Caco-2 (cell line): ENCODE measurements around the gene HSD17B11. TPM values are rescaled to one million over a fixed set of nuclear protein-coding genes. Genes with fewer than 3 reads are reported as not detected.
"Not testable (repeated sequence)": the region's sequence is repeated elsewhere in the genome, so short reads cannot be mapped to it uniquely, and the experiment has no call there.

Experiments
- BruUV-seq: library from RNA; stranded (reverse); fragments of 400-500 nt; replicated peaks from 2 replicates; lab custom pipeline; 2021; lab: Mats Ljungman, UMichigan
- CTCF ChIA-PET: fragments of 300-600 bp; sonication (Branson Sonifier 250); formaldehyde crosslinking; loops from one replicate; lab custom pipeline; 2022; ENCODE audit warnings: antibody characterized with exemption; lab: Charles Lee
- POLR2A ChIA-PET: fragments of 300-600 bp; sonication (Branson Sonifier 250); formaldehyde crosslinking; loops from one replicate; lab custom pipeline; 2022; ENCODE audit warnings: antibody characterized with exemption; lab: Charles Lee
- DNase-seq, 2 experiments: peaks; one replicate each; pipeline versions ENCODE4 v3.0.0 to v3.0.0-alpha.2; 2020 to 2022
- H3K27me3 ChIP-seq: replicated peaks from 2 replicates; pipeline ENCODE4 v1.6.0; 2011; ENCODE audit warnings: low read length; ENCODE audit not compliant: control insufficient read depth, insufficient read depth
- H3K36me3 ChIP-seq: 2 replicates; pipeline ENCODE4 v1.5.1; 2011; ENCODE audit warnings: low read length; ENCODE audit not compliant: control insufficient read depth, insufficient read depth
- H3K4me1 ChIP-seq: fragments of 250-450 bp; sonication (Bioruptor Pico); 2 replicates; pipeline ENCODE4 v1.5.1; 2020; ENCODE audit warnings: mild to moderate bottlenecking
- H3K4me3 ChIP-seq: 2 replicates; pipeline ENCODE4 v1.5.1; 2011; ENCODE audit warnings: low read depth, mild to moderate bottlenecking, control low read depth, low read length
- H3K9me3 ChIP-seq: fragments of 250-450 bp; sonication (Bioruptor Pico); 2 replicates; pipeline ENCODE4 v1.5.1; 2020; ENCODE audit warnings: mild to moderate bottlenecking, moderate library complexity
- H3K27ac Mint-ChIP-seq: one replicate; pipeline ENCODE4 v1.8.0; 2022; ENCODE audit warnings: mixed read lengths; ENCODE audit not compliant: unreplicated experiment
- H3K27me3 Mint-ChIP-seq: one replicate; pipeline ENCODE4 v1.8.0; 2022; ENCODE audit warnings: mixed read lengths; ENCODE audit not compliant: insufficient read depth, unreplicated experiment
- H3K36me3 Mint-ChIP-seq: one replicate; pipeline ENCODE4 v1.8.0; 2022; ENCODE audit warnings: mild to moderate bottlenecking, mixed read lengths; ENCODE audit not compliant: insufficient read depth, unreplicated experiment
- H3K4me1 Mint-ChIP-seq: one replicate; pipeline ENCODE4 v1.8.0; 2022; ENCODE audit warnings: low read depth, mixed read lengths; ENCODE audit not compliant: unreplicated experiment
- H3K4me3 Mint-ChIP-seq: one replicate; pipeline ENCODE4 v1.8.0; 2022; ENCODE audit warnings: mild to moderate bottlenecking, moderate library complexity, mixed read lengths; ENCODE audit not compliant: unreplicated experiment
- H3K9me3 Mint-ChIP-seq: one replicate; pipeline ENCODE4 v1.8.0; 2022; ENCODE audit warnings: mixed read lengths; ENCODE audit not compliant: unreplicated experiment
- intact Hi-C: fragments of 100-400 bp; cut with micrococcal nuclease; formaldehyde crosslinking; loops from one replicate; pipeline ENCODE4 v1.10.0; 2022; ENCODE audit not compliant: unreplicated experiment
- total RNA-seq: library from RNA; stranded (reverse); gene quantifications from 2 replicates; pipeline ENCODE4 v1.2.3, GENCODE V29; 2022
- TF ChIP-seq, protein P1 (sequence below), 2 experiments: fragments of 200-600 bp in 1 of 2; IDR thresholded peaks; 1 replicate in 1 of 2; 2 replicates in 1 of 2; pipeline versions ENCODE4 v1.5.1 to v1.8.0; 2011 to 2022; ENCODE audit warnings: antibody characterized with exemption in 1 of 2, control low read depth in 1 of 2, inconsistent platforms in 1 of 2, low read depth in 1 of 2, low read length in 1 of 2, mild to moderate bottlenecking in 1 of 2, moderate library complexity in 1 of 2; ENCODE audit not compliant: insufficient read depth in 1 of 2, severe bottlenecking in 1 of 2, unreplicated experiment in 1 of 2

Gene HSD17B11
- total RNA-seq, 1 experiment from 2014 or later: 42.8 TPM

DNA sequence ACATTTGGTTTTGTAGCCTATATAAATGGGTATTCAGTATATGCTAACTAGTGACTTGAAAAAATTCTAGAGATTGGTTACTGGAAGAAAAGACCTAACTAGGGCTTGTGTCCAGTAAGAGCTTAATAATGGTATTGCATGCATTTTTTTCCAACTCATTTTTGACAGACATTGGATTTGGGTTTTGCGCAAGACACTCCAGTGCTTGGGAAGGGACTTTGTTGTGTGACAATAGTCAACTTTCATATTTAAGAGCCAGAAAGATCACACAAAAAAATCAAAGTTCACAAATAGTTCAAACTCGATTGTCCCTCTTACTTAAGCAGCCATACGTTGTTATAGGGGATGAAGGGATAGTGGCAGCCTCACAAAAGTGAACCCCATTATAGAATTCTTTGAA is 1.2 kb upstream of the HSD17B11 start:
- Mint-ChIP-seq H3K27ac (no peak overlapping the region), H3K36me3 (peaks cover 4% of the 10 kb centered on the region), H3K9me3 (no peaks in the 10 kb centered on the region), H3K4me1 (peaks cover 16% of the 10 kb centered on the region), H3K4me3 (no peak overlapping the region), H3K27me3 (no peaks in the 10 kb centered on the region)
- Histone ChIP-seq H3K4me1 (peaks cover 11% of the 10 kb centered on the region; the same call in 1 of the 2 replicates), H3K9me3 (no peaks in the 10 kb centered on the region), H3K36me3 (no peaks in the 10 kb centered on the region), H3K27me3 (no peaks in the 10 kb centered on the region), H3K4me3 (no peak overlapping the region)
- POLR2A ChIA-PET: interaction anchor here (1.9 kb wide), 1 partner anchor 30 kb away, joined by 12 read pairs; the partner anchor contains the start of gene NUDT9
- BruUV-seq: no TSS peak
- TF ChIP-seq, protein P1, sequence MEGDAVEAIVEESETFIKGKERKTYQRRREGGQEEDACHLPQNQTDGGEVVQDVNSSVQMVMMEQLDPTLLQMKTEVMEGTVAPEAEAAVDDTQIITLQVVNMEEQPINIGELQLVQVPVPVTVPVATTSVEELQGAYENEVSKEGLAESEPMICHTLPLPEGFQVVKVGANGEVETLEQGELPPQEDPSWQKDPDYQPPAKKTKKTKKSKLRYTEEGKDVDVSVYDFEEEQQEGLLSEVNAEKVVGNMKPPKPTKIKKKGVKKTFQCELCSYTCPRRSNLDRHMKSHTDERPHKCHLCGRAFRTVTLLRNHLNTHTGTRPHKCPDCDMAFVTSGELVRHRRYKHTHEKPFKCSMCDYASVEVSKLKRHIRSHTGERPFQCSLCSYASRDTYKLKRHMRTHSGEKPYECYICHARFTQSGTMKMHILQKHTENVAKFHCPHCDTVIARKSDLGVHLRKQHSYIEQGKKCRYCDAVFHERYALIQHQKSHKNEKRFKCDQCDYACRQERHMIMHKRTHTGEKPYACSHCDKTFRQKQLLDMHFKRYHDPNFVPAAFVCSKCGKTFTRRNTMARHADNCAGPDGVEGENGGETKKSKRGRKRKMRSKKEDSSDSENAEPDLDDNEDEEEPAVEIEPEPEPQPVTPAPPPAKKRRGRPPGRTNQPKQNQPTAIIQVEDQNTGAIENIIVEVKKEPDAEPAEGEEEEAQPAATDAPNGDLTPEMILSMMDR (IDR thresholded peaks at IDR 0.05; ENCODE audit: insufficient read depth in 1 of 2, low read depth in 1 of 2, low read length in 1 of 2, severe bottlenecking in 1 of 2, unreplicated experiment in 1 of 2): no peak
- no peak for DNase-seq
- intact Hi-C loops: loop anchor here (5.0 kb wide), 1 partner anchor 70 kb away; no protein-coding TSS in a partner anchor
- CTCF ChIA-PET: interaction anchor here (0.6 kb wide), 1 partner anchor 16 kb away, joined by 5 read pairs; no protein-coding TSS in a partner anchor

DNA sequence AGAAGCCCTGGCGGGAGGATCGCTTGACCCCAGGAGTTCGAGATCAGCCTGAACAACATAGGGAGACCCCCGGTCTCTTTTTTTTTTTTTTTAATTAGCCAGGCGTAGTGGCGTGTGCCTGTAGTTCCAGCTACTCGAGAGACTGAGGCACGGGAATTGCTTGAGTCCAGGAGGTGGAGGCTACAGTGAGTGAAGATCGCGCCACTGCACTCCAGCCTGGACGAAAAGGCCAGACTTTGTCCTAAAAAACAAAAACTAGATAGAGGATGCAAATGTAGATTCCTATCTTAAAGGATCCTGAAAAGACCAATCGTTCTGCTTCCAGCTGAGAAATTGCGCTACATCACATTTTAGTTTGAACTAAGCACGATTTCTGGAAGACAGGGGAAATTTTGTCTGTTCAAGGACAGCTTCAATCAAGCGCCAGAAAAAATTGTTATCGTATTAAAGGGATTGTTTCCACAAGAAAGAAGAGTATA is 627 bp upstream of the HSD17B11 start:
- Mint-ChIP-seq H3K4me3 (peak overlapping the region; percentile 87), H3K36me3 (peaks cover 10% of the 10 kb centered on the region), H3K4me1 (peaks cover 18% of the 10 kb centered on the region), H3K27ac (peak overlapping the region; percentile 77), H3K9me3 (no peaks in the 10 kb centered on the region), H3K27me3 (no peaks in the 10 kb centered on the region)
- Histone ChIP-seq H3K9me3 (no peaks in the 10 kb centered on the region), H3K4me1 (peaks cover 11% of the 10 kb centered on the region; the same call in 1 of the 2 replicates), H3K36me3 (no peaks in the 10 kb centered on the region), H3K27me3 (no peaks in the 10 kb centered on the region), H3K4me3 (peak overlapping the region; percentile 53)
- POLR2A ChIA-PET: interaction anchor here (0.7 to 1.9 kb wide), 2 partner anchors 10 to 31 kb away, joined by 6 to 12 read pairs; partner anchors contain the start of gene NUDT9
- no peak for DNase-seq
- CTCF ChIA-PET: interaction anchor here (0.6 kb wide), 1 partner anchor 16 kb away, joined by 5 read pairs; no protein-coding TSS in a partner anchor
- TF ChIP-seq, protein P1 (IDR thresholded peaks at IDR 0.05; ENCODE audit: insufficient read depth in 1 of 2, low read depth in 1 of 2, low read length in 1 of 2, severe bottlenecking in 1 of 2, unreplicated experiment in 1 of 2): no peak
- BruUV-seq: no TSS peak
- intact Hi-C loops: loop anchor here (1.0 to 5.0 kb wide), 4 partner anchors 16 to 71 kb away; partner anchors contain the start of gene NUDT9

DNA sequence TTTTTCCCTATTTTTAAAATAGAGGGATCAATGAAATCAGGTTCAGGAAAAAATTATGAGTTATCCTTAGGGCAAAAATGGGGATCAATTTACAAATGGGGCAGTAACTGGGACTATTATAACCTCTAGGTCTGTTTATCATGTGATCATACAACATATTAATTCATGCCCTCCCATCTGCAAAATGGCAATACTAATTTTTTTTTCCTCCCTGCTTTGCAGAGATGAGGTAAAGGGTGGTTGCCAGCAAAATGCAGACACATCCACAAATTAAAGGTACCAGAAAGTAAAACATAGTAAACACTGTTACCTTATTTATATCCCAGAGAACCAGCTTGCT is 467 bp downstream of the HSD17B11 start:
- H3K4me3 ChIP-seq: peak overlapping the region; percentile 53
- H3K27me3 ChIP-seq: no peaks in the 10 kb centered on the region
- Mint-ChIP-seq H3K4me1 (peaks cover 18% of the 10 kb centered on the region), H3K36me3 (peaks cover 16% of the 10 kb centered on the region), H3K4me3 (peak overlapping the region; percentile 87), H3K27me3 (no peaks in the 10 kb centered on the region), H3K9me3 (peaks cover 2% of the 10 kb centered on the region), H3K27ac (peak overlapping the region; percentile 92)
- TF ChIP-seq, protein P1 (IDR thresholded peaks at IDR 0.05; ENCODE audit: insufficient read depth in 1 of 2, low read depth in 1 of 2, low read length in 1 of 2, severe bottlenecking in 1 of 2, unreplicated experiment in 1 of 2): no peak
- ChIA-PET CTCF (interaction anchor here (0.6 to 0.7 kb wide), 5 partner anchors 32 to 1534 kb away, joined by 3 to 4 read pairs (median 3); partner anchors contain the start of genes NUDT9 and SLC10A6), POLR2A (interaction anchor here (0.7 to 1.9 kb wide), 4 partner anchors 29 to 456 kb away, joined by 3 to 12 read pairs (median 5); partner anchors contain the start of genes AFF1 and NUDT9)
- no peaks in the 10 kb centered on the region for H3K9me3 ChIP-seq
- H3K36me3 ChIP-seq: no peaks in the 10 kb centered on the region
- intact Hi-C loops: loop anchor here (5.0 kb wide), 1 partner anchor 72 kb away; no protein-coding TSS in a partner anchor
- TSS peak; percentile 77 for BruUV-seq
- DNase-seq: no peak
- H3K4me1 ChIP-seq: peaks cover 11% of the 10 kb centered on the region; the same call in 1 of the 2 replicates

DNA sequence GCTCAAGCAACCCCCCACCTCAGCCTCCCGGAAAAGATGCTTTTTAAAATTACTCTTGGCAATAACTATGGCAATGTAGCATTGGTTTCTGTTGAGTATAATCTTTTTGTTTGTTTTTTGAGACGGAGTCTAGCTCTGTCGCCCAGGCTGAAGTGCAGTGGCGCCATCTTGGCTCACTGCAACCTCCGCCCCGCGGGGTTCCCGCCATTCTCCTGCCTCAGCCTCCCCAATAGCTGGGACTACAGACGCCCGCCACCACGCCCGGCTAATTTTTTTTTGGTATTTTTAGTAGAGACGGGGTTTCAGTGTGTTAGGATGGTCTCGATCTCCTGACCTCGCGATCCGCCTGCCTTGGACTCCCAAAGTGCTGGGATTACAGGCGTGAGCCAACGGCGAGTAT is 933 bp downstream of the HSD17B11 start:
- Mint-ChIP-seq H3K4me1 (peaks cover 23% of the 10 kb centered on the region), H3K27ac (peak overlapping the region; percentile 92), H3K4me3 (peak overlapping the region; percentile 87), H3K36me3 (peaks cover 20% of the 10 kb centered on the region)
- Histone ChIP-seq H3K4me3 (peak overlapping the region; percentile 53), H3K4me1 (peaks cover 11% of the 10 kb centered on the region; the same call in 1 of the 2 replicates)
- BruUV-seq, H3K36me3 ChIP-seq, H3K27me3 ChIP-seq, CTCF ChIA-PET, H3K9me3 Mint-ChIP-seq, H3K9me3 ChIP-seq, H3K27me3 Mint-ChIP-seq: not testable (repeated sequence)
- peak in 1 of 2 experiments; percentile 36 for DNase-seq
- POLR2A ChIA-PET: interaction anchor here (0.9 to 1.9 kb wide), 2 partner anchors 29 to 32 kb away, joined by 5 to 12 read pairs; partner anchors contain the start of gene NUDT9
- intact Hi-C loops: loop anchor here (5.0 kb wide), 1 partner anchor 72 kb away; no protein-coding TSS in a partner anchor
